DND-41 (cell line): ENCODE results near the gene TBCK.

Experiments used
- ATAC-seq: fragments of 200-7000 bp; cut with Tn5 transposase; 3 replicates; pipeline ENCODE4 v1.9.1; 2021; ENCODE audit warnings: low read depth; ENCODE audit not compliant: insufficient read depth
- DNase-seq: peaks from one replicate; pipeline ENCODE4 v3.0.0-alpha.2; 2020
- H2AFZ ChIP-seq: 2 replicates; pipeline ENCODE4 v1.6.0; 2012; ENCODE audit warnings: low read depth, low read length
- H3K27ac ChIP-seq: 2 replicates; pipeline ENCODE4 v1.5.1; 2012; ENCODE audit warnings: low read length, inconsistent platforms
- H3K27me3 ChIP-seq: fragments of 200-600 bp; sonication (generic); 2 replicates; pipeline ENCODE4 v1.6.0; 2012; ENCODE audit warnings: low read length, mild to moderate bottlenecking, inconsistent platforms; ENCODE audit not compliant: insufficient read depth, poor library complexity
- H3K36me3 ChIP-seq: 2 replicates; pipeline ENCODE4 v1.5.1; 2012; ENCODE audit warnings: low read length, inconsistent platforms; ENCODE audit not compliant: insufficient read depth
- H3K4me1 ChIP-seq: 2 replicates; pipeline ENCODE4 v1.5.1; 2012; ENCODE audit warnings: mild to moderate bottlenecking, low read length; ENCODE audit not compliant: insufficient read depth
- H3K4me2 ChIP-seq: 2 replicates; pipeline ENCODE4 v1.6.0; 2012; ENCODE audit warnings: mild to moderate bottlenecking, moderate library complexity, low read length, inconsistent platforms; ENCODE audit not compliant: insufficient read depth
- H3K4me3 ChIP-seq, 2 experiments: fragments of 200-600 bp in 1 of 2; shearing (Covaris generic) in 1 of 2; 2 replicates each; pipeline ENCODE4 v1.5.1; 2012 to 2016; ENCODE audit warnings: inconsistent platforms in 2 of 2, low read length in 2 of 2, mild to moderate bottlenecking in 2 of 2, low read depth in 1 of 2, moderate library complexity in 1 of 2
- H3K79me2 ChIP-seq: 2 replicates; pipeline ENCODE4 v1.6.0; 2012; ENCODE audit warnings: low read length, inconsistent platforms; ENCODE audit not compliant: insufficient read depth
- H3K9ac ChIP-seq: 2 replicates; pipeline ENCODE4 v1.6.0; 2012; ENCODE audit warnings: low read depth, mild to moderate bottlenecking, inconsistent platforms, low read length, moderate library complexity
- H3K9me3 ChIP-seq: 2 replicates; pipeline ENCODE4 v1.5.1; 2012; ENCODE audit warnings: low read length, moderate library complexity, mild to moderate bottlenecking, inconsistent platforms; ENCODE audit not compliant: insufficient read depth, severe bottlenecking
- H4K20me1 ChIP-seq: 2 replicates; pipeline ENCODE4 v1.6.0; 2012; ENCODE audit warnings: low read length; ENCODE audit not compliant: insufficient read depth
- EZH2 ChIP-seq: IDR thresholded peaks from 3 replicates; pipeline ENCODE4 v1.6.1; 2012; ENCODE audit warnings: borderline replicate concordance, low read depth, mild to moderate bottlenecking, moderate library complexity, low read length, inconsistent platforms; ENCODE audit not compliant: severe bottlenecking
- TF ChIP-seq, protein P1 (sequence below): IDR thresholded peaks from 2 replicates; pipeline ENCODE4 v1.5.1; 2012; ENCODE audit warnings: borderline replicate concordance, low read length, moderate library complexity, mild to moderate bottlenecking; ENCODE audit not compliant: poor library complexity, severe bottlenecking; ENCODE audit errors: extremely low read depth

Gene TBCK

DNA sequence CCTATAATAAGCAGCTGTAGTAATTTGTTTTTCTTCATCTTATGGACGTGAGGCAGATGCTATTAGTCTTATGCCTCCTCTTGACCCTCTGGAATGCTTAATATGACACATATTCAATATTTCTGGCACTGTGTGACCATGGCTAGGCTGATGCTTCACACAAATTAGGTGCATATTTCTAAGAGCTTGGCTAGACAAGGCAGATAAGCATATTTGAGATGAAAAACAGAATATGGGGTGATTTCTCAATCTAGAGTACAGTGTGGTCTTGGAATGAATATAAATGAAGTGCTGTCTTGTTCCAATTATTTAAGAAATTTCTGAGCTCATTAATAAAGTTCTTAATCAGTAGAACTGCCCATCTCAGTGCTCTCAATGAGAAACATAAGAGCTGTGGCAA, 264.5 kb downstream of the TBCK start:
- H3K27me3 ChIP-seq = no peaks in the 10 kb centered on the region
- no peak overlapping the region for H3K9ac ChIP-seq
- H3K79me2 ChIP-seq = no peaks in the 10 kb centered on the region
- no peaks in the 10 kb centered on the region for H3K4me1 ChIP-seq
- no peak for DNase-seq
- no peak overlapping the region for H3K27ac ChIP-seq
- no peaks in the 10 kb centered on the region for H3K36me3 ChIP-seq
- H2AFZ ChIP-seq = no peak overlapping the region
- no peak for ATAC-seq
- H3K4me2 ChIP-seq = no peak overlapping the region
- H3K4me3 ChIP-seq = no peak overlapping the region
- H4K20me1 ChIP-seq = no peaks in the 10 kb centered on the region
- TF ChIP-seq, protein P1, sequence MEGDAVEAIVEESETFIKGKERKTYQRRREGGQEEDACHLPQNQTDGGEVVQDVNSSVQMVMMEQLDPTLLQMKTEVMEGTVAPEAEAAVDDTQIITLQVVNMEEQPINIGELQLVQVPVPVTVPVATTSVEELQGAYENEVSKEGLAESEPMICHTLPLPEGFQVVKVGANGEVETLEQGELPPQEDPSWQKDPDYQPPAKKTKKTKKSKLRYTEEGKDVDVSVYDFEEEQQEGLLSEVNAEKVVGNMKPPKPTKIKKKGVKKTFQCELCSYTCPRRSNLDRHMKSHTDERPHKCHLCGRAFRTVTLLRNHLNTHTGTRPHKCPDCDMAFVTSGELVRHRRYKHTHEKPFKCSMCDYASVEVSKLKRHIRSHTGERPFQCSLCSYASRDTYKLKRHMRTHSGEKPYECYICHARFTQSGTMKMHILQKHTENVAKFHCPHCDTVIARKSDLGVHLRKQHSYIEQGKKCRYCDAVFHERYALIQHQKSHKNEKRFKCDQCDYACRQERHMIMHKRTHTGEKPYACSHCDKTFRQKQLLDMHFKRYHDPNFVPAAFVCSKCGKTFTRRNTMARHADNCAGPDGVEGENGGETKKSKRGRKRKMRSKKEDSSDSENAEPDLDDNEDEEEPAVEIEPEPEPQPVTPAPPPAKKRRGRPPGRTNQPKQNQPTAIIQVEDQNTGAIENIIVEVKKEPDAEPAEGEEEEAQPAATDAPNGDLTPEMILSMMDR = no peak
- no peak for TF ChIP-seq EZH2
- no peaks in the 10 kb centered on the region for H3K9me3 ChIP-seq

DNA sequence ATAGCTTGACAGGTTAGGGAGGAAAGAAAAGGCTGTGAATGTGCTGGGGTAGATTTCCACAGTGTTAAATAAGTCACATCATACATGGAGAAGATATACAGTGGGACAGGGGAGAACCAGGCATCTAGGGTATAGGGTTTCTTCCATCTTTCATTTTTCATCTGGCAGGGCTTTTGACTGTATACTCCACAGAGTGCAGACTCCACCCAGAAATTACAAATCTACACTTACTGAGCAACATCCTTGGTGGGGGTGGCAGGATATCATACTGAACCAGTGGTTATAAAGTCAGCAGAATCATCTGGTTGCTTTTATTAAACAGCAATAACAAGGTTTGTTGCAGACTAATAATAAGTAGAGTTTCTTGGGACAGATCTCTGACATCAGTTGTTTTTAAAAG, 266.5 kb downstream of the TBCK start:
- Histone ChIP-seq H3K27me3 (no peaks in the 10 kb centered on the region), H3K4me2 (no peak overlapping the region), H3K36me3 (no peaks in the 10 kb centered on the region), H3K4me1 (no peaks in the 10 kb centered on the region), H4K20me1 (no peaks in the 10 kb centered on the region), H3K79me2 (no peaks in the 10 kb centered on the region), H3K9me3 (no peaks in the 10 kb centered on the region), H3K27ac (no peak overlapping the region), H2AFZ (no peak overlapping the region), H3K9ac (no peak overlapping the region), H3K4me3 (no peak overlapping the region)
- no peak for ATAC-seq
- TF ChIP-seq EZH2 = no peak
- TF ChIP-seq, protein P1 = no peak
- DNase-seq = no peak

DNA sequence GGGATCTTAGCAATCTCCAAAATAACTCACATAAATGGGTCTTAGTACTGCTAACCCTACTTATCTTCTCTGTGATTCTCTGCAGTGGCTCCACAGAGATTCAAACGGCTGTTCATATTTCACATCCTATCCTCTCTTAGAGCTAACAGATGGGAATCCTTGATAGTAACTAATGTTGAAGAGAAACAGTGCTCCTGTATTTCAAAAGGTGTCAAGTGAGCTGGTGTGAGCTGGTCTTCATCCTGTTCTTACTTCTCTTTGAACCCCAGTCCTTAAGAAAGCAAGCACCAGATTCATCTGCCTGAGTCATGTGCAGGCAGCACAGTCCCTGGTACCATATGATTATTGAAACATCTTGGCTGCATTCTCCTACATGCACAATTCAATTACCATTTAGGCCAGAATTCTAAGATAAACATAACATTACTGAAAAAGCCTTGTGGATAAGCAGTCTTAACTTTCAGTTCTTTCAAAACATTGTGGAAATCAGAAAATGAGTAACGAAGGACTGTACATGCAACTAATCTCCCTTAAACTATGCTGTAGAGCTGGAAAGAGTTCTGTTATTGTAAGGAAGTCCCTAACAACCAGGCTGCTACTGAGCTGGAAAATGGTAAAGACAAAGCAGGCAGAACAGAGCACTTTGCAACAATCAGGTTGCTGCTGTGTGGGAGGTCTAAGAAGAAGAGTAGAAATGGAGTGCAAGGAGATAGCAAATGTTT, 267.6 kb downstream of the TBCK start:
- Histone ChIP-seq H3K4me3 (no peak overlapping the region), H3K27ac (no peak overlapping the region), H3K4me2 (no peak overlapping the region), H3K27me3 (no peaks in the 10 kb centered on the region), H3K4me1 (no peaks in the 10 kb centered on the region), H3K9ac (no peak overlapping the region), H2AFZ (no peak overlapping the region), H3K79me2 (no peaks in the 10 kb centered on the region), H3K9me3 (no peaks in the 10 kb centered on the region), H4K20me1 (no peaks in the 10 kb centered on the region), H3K36me3 (no peaks in the 10 kb centered on the region)
- TF ChIP-seq EZH2 = no peak
- TF ChIP-seq, protein P1 = no peak
- no peak for ATAC-seq
- DNase-seq = no peak
